Activated naive CD8-positive, alpha-beta T cell (primary cell): ENCODE measurements around the gene DEAF1.
A peak's percentile ranks its signal among the peaks of the same experiment; 100 is the strongest.
"Not testable (repeated sequence)": the region's sequence is repeated elsewhere in the genome, so short reads cannot be mapped to it uniquely, and the experiment has no call there.

Source experiments
- H3K27ac Mint-ChIP-seq: one replicate; pipeline ENCODE4 v1.8.0; 2021; ENCODE audit warnings: mixed read lengths
- H3K27me3 Mint-ChIP-seq: one replicate; pipeline ENCODE4 v1.8.0; 2021; ENCODE audit warnings: mixed read lengths
- H3K36me3 Mint-ChIP-seq: one replicate; pipeline ENCODE4 v1.8.0; 2021; ENCODE audit warnings: mixed read lengths
- H3K4me1 Mint-ChIP-seq: one replicate; pipeline ENCODE4 v1.8.0; 2021; ENCODE audit warnings: low read depth, mixed read lengths
- H3K4me3 Mint-ChIP-seq: one replicate; pipeline ENCODE4 v1.8.0; 2021; ENCODE audit warnings: mild to moderate bottlenecking, mixed read lengths
- H3K9me3 Mint-ChIP-seq: one replicate; pipeline ENCODE4 v1.8.0; 2021; ENCODE audit warnings: low read depth, mixed read lengths

The DEAF1 gene

GRCh38 chr11:694563-695287 lies at the start of gene DEAF1:
Gene DEAF1 (minus strand): TSS chr11:695222. CDS start chr11:695047, 175 bp downstream.
- H3K4me1 Mint-ChIP-seq, result peaks cover 52% of the 10 kb centered on the region
- no peaks in the 10 kb centered on the region for H3K27me3 Mint-ChIP-seq
- peak within 1 kb of the TSS; percentile 89 for H3K4me3 Mint-ChIP-seq
- H3K27ac Mint-ChIP-seq, result peak within 1 kb of the TSS; percentile 92
- peaks cover 2% of the 10 kb centered on the region for H3K36me3 Mint-ChIP-seq
- H3K9me3 Mint-ChIP-seq, result no peaks in the 10 kb centered on the region

DNA sequence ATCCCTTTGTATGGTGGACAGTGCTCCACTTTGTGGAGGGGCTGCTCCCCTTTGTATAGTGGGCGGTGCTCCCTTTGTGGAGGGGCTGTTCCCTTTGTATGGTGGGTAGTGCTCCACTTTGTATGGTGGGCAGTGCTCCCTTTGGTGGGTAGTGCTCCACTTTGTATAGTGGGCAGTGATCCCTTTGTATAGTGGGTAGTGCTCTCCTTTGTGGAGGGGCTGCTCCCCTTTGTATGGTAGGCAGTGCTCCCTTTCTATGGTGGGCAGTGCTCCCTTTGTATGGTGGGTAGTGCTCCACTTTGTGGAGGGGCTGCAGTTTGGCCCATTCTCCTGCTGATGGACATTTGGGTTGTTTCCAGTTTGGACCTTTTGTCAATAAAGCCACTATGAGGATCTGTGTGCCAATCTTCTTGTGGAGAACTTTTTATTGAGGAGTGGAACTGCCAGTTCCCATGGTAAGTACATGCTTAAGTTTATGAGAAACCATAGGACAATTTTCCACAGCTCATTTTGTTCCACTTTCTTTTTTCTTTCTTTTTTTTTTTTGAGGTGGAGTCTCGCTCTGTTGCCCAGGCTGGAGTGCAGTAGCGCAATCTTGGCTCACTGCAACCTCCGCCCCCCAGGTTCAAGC lies 47.7 kb upstream of the DEAF1 start:
- no peak overlapping the region for H3K4me3 Mint-ChIP-seq
- no peaks in the 10 kb centered on the region for H3K36me3 Mint-ChIP-seq
- no peaks in the 10 kb centered on the region for H3K27me3 Mint-ChIP-seq
- peaks cover 8% of the 10 kb centered on the region for H3K4me1 Mint-ChIP-seq
- H3K9me3 Mint-ChIP-seq, result no peaks in the 10 kb centered on the region
- H3K27ac Mint-ChIP-seq, result no peak overlapping the region

- no peaks in the 10 kb centered on the region for H3K9me3 Mint-ChIP-seq
- H3K27me3 Mint-ChIP-seq, result no peaks in the 10 kb centered on the region
- H3K4me3 Mint-ChIP-seq, result no peak overlapping the region
- no peaks in the 10 kb centered on the region for H3K36me3 Mint-ChIP-seq
- peaks cover 14% of the 10 kb centered on the region for H3K4me1 Mint-ChIP-seq
- no peak overlapping the region for H3K27ac Mint-ChIP-seq
These were observed 47.1 kb upstream of the DEAF1 start for GRCh38 chr11:742156-742546.

DNA sequence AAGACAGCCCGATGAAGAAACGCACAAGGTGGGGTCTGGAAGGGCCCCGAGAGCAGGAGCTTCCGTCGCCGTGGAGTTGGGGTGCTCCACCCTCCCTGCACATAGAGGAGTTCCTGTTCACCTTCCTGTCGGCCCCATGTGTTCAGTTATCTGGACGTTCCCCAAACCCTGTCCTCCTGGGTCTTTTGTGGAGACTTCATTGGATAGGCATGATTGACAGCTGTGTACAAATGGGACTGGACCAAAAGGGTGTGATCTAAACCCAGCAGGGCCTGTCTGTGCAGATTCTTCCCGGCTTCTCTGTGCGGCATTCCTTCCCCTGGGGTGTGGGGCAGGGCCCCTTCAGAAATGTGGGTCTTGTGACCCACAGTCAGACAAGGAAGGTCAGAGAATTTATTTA lies 42.9 kb upstream of the DEAF1 start:
- H3K27ac Mint-ChIP-seq, H3K27me3 Mint-ChIP-seq, H3K36me3 Mint-ChIP-seq, H3K9me3 Mint-ChIP-seq: not testable (repeated sequence)
- H3K4me3 Mint-ChIP-seq, result peak overlapping the region; percentile 25
- peaks cover 15% of the 10 kb centered on the region for H3K4me1 Mint-ChIP-seq

DNA sequence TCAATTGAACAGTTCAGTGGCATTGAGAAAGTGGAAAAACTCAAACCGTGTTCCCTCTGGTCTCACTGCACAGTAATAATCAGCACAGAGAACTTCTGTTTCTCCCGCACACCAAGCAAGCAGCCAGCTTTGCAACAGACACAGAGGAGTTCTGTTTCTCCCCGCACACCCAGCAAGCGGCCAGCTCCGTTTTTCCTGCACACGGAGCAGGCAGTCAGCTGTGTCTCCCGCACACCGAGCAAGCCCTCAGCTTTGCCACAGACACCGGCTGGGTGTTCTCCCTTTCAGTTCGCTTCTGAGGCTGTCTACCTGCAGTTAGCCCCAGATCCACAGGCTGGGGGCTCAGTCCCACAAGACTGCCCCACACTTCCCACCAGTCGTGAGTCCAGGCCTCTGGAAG lies 42.3 kb upstream of the DEAF1 start:
- Mint-ChIP-seq H3K36me3 (no peaks in the 10 kb centered on the region), H3K9me3 (no peaks in the 10 kb centered on the region), H3K27ac (no peak overlapping the region), H3K4me3 (peak overlapping the region; percentile 25), H3K4me1 (peaks cover 15% of the 10 kb centered on the region), H3K27me3 (no peaks in the 10 kb centered on the region)

DNA sequence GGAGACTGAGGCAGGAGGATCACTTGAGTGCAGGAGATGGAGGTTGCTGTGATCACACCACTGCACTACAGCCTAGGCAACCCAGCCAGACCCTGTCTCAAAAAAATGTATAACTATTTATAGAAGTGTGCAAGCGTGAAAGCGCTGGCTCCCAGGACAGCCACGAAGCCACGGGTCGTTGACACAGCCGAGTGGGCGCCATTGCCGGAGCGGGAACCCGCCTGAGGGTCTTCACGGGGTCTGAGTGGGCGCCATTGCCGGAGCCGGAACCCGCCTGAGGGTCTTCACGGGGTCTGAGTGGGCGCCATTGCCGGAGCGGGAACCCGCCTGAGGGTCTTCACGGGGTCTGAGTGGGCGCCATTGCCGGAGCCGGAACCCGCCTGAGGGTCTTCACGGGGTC lies 39.5 kb upstream of the DEAF1 start:
- H3K9me3 Mint-ChIP-seq, H3K27me3 Mint-ChIP-seq, H3K36me3 Mint-ChIP-seq, H3K27ac Mint-ChIP-seq, H3K4me3 Mint-ChIP-seq: not testable (repeated sequence)
- peaks cover 15% of the 10 kb centered on the region for H3K4me1 Mint-ChIP-seq

GRCh38 chr11:733072-733471 lies 38.0 kb upstream of the DEAF1 start:
- no peaks in the 10 kb centered on the region for H3K27me3 Mint-ChIP-seq
- no peaks in the 10 kb centered on the region for H3K9me3 Mint-ChIP-seq
- no peaks in the 10 kb centered on the region for H3K36me3 Mint-ChIP-seq
- H3K4me1 Mint-ChIP-seq, result peaks cover 14% of the 10 kb centered on the region
- no peak overlapping the region for H3K27ac Mint-ChIP-seq
- no peak overlapping the region for H3K4me3 Mint-ChIP-seq

DNA sequence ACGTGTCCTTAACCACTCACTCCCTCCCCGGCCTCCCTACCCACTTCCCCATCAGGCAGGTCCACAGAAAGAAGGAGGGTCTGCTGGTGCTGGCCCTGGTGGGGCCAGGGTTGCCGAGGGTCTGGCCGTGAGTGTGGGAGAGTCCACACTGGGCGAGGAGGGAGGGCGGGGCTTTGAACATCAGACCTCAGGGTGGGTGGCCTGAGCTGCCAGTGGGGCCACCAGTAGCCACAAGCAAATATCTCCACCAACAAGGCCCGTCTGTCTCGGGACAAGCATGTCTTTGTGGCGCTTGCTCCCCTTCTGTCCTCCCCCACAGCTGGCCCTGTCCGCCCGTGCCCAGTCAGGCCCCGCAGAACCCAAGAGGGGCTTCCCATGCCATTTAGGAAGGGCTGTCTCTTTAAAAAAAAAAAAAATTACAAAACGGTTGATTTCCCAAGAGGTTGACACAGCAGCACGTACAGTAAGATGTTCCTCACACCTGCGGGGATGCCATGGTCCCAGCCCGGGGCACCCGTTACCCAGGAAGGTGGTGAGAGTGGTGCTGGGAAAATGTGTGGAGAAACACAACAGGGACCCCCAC lies 34.6 kb upstream of the DEAF1 start:
- no peaks in the 10 kb centered on the region for H3K27me3 Mint-ChIP-seq
- H3K9me3 Mint-ChIP-seq, result no peaks in the 10 kb centered on the region
- peaks cover 6% of the 10 kb centered on the region for H3K4me1 Mint-ChIP-seq
- no peak overlapping the region for H3K4me3 Mint-ChIP-seq
- no peak overlapping the region for H3K27ac Mint-ChIP-seq
- H3K36me3 Mint-ChIP-seq, result no peaks in the 10 kb centered on the region

- Mint-ChIP-seq H3K27ac (no peak overlapping the region), H3K4me3 (no peak overlapping the region), H3K4me1 (peaks cover 6% of the 10 kb centered on the region), H3K9me3 (no peaks in the 10 kb centered on the region), H3K27me3 (no peaks in the 10 kb centered on the region), H3K36me3 (no peaks in the 10 kb centered on the region)
These were observed 34.0 kb upstream of the DEAF1 start for GRCh38 chr11:728901-729491.

DNA sequence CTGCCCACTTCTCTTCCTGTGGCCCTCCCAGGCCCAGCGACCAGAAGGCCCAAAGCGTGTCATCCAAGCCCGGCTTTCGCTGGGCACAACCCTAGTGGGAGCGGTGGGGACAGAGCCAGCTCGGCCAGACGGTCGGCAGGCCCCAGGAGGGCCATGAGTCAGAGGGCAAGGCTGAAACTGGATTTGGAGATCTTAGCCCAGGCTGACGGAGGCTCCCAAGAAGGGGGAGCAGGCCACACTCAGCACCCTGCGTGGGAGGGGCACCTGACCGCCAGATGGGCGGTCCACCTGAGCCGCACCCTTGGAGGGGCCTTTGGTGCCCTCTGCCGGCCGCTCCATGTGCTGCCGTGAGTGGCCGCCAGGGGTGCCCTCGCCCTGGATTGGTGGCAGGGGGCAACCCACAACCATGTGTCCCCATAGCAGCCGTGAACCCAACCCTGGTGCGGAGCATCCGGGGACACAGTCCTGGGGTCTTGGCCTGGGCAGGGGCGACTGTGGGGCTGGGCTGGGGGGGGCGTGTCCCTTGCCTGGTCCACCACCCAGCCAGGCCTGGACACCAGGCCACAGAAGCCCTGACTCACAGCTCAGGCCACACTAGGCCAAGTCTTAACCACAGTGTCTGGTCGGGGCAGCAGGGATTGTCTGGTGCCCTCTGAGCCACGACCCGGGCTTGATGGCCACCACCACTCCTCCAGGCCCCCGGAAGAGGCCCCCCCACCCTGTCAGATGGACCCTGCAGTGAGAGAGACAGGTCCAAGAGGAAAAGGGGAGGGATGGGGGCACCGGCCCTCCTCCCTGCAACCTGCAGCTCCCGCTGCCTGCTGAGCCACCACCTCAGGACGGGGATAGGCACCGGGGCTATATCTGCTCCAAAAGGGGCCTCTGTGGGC lies 33.1 kb upstream of the DEAF1 start:
- Mint-ChIP-seq H3K36me3 (no peaks in the 10 kb centered on the region), H3K4me1 (peaks cover 9% of the 10 kb centered on the region), H3K9me3 (no peaks in the 10 kb centered on the region), H3K4me3 (no peak overlapping the region), H3K27ac (no peak overlapping the region), H3K27me3 (peaks cover 2% of the 10 kb centered on the region)

- H3K27me3 Mint-ChIP-seq, result peaks cover 4% of the 10 kb centered on the region
These were observed 32.3 kb upstream of the DEAF1 start for GRCh38 chr11:727281-727701.

GRCh38 chr11:726278-727220 lies 31.5 kb upstream of the DEAF1 start:
- H3K27ac Mint-ChIP-seq, result no peak overlapping the region
- H3K4me3 Mint-ChIP-seq, result peak overlapping the region; percentile 51
- peaks cover 4% of the 10 kb centered on the region for H3K27me3 Mint-ChIP-seq
- H3K4me1 Mint-ChIP-seq, result peaks cover 12% of the 10 kb centered on the region
- H3K9me3 Mint-ChIP-seq, result no peaks in the 10 kb centered on the region
- no peaks in the 10 kb centered on the region for H3K36me3 Mint-ChIP-seq

More at GRCh38 chr11:727281-727701, 32.3 kb upstream of the DEAF1 start:
- Mint-ChIP-seq H3K27ac (no peak overlapping the region), H3K36me3 (no peaks in the 10 kb centered on the region), H3K9me3 (no peaks in the 10 kb centered on the region), H3K4me3 (no peak overlapping the region), H3K4me1 (peaks cover 11% of the 10 kb centered on the region)

GRCh38 chr11:725624-726202 lies 30.7 kb upstream of the DEAF1 start:
- Mint-ChIP-seq H3K4me1 (peaks cover 15% of the 10 kb centered on the region), H3K9me3 (no peaks in the 10 kb centered on the region), H3K4me3 (no peak overlapping the region), H3K36me3 (no peaks in the 10 kb centered on the region), H3K27ac (no peak overlapping the region), H3K27me3 (peaks cover 4% of the 10 kb centered on the region)
